Neuronal stem cell (in vitro differentiated cells): Measurements from ENCODE around the gene EXOC1L.

Source experiments
- DNase-seq: peaks from one replicate; pipeline ENCODE4 v3.0.0-alpha.2; 2013; ENCODE audit warnings: low spot score
- H2AFZ ChIP-seq: one replicate; pipeline ENCODE4 v1.6.1; 2013; ENCODE audit warnings: mild to moderate bottlenecking, low read length, inconsistent platforms
- H2AK5ac ChIP-seq: 2 replicates; pipeline ENCODE4 v1.6.1; 2013; ENCODE audit warnings: low read depth, mild to moderate bottlenecking, inconsistent platforms, low read length, moderate library complexity, mixed read lengths
- H2BK120ac ChIP-seq: 2 replicates; pipeline ENCODE4 v1.6.1; 2013; ENCODE audit warnings: low read depth, mild to moderate bottlenecking, inconsistent platforms, low read length, moderate library complexity, mixed read lengths
- H2BK12ac ChIP-seq: one replicate; pipeline ENCODE4 v1.6.1; 2013; ENCODE audit warnings: low read length, inconsistent platforms
- H2BK15ac ChIP-seq: 2 replicates; pipeline ENCODE4 v1.6.1; 2013; ENCODE audit warnings: mild to moderate bottlenecking, low read length, inconsistent platforms, mixed read lengths
- H2BK5ac ChIP-seq: one replicate; pipeline ENCODE4 v1.6.1; 2013; ENCODE audit warnings: inconsistent platforms, mild to moderate bottlenecking, low read length, moderate library complexity
- H3K14ac ChIP-seq: one replicate; pipeline ENCODE4 v1.6.1; 2013; ENCODE audit warnings: low read length, inconsistent platforms
- H3K18ac ChIP-seq: 2 replicates; pipeline ENCODE4 v1.6.1; 2013; ENCODE audit warnings: low read length, inconsistent platforms
- H3K23ac ChIP-seq: 2 replicates; pipeline ENCODE4 v1.6.1; 2013; ENCODE audit warnings: low read depth, mild to moderate bottlenecking, mixed read lengths, low read length, inconsistent platforms; ENCODE audit not compliant: poor library complexity
- H3K27ac ChIP-seq: replicated peaks from 3 replicates; pipeline ENCODE4 v1.5.1; 2013; ENCODE audit warnings: low read length, inconsistent platforms
- H3K27me3 ChIP-seq, 3 experiments: 2 replicates each; pipeline ENCODE4 v1.6.1; 2013; ENCODE audit warnings: low read length in 3 of 3, mild to moderate bottlenecking in 2 of 3, inconsistent platforms in 1 of 3, low read depth in 1 of 3, mixed read lengths in 1 of 3, moderate library complexity in 1 of 3; ENCODE audit not compliant: control insufficient read depth in 3 of 3, insufficient read depth in 3 of 3
- H3K36me3 ChIP-seq, 2 donors: replicated peaks in 1 of 2; 2 replicates each; pipeline ENCODE4 v1.6.1; 2013; ENCODE audit warnings: low read length in 2 of 2; ENCODE audit not compliant: control insufficient read depth in 2 of 2, insufficient read depth in 2 of 2
- H3K4ac ChIP-seq: 2 replicates; pipeline ENCODE4 v1.6.1; 2013; ENCODE audit warnings: inconsistent platforms, mild to moderate bottlenecking, low read length, moderate library complexity
- H3K4me1 ChIP-seq, 2 donors: 1 replicate in 1 of 2; 2 replicates in 1 of 2; pipeline ENCODE4 v1.6.1; 2013; ENCODE audit warnings: low read length in 2 of 2, low read depth in 1 of 2; ENCODE audit not compliant: control insufficient read depth in 2 of 2, insufficient read depth in 1 of 2
- H3K4me2 ChIP-seq: one replicate; pipeline ENCODE4 v1.6.1; 2013; ENCODE audit warnings: mild to moderate bottlenecking, low read length, inconsistent platforms; ENCODE audit not compliant: insufficient read depth, poor library complexity, severe bottlenecking
- H3K4me3 ChIP-seq, 2 donors: 2 replicates each; pipeline ENCODE4 v1.5.1; 2013; ENCODE audit warnings: low read length in 2 of 2, mild to moderate bottlenecking in 2 of 2, inconsistent platforms in 1 of 2, moderate library complexity in 1 of 2
- H3K79me1 ChIP-seq: one replicate; pipeline ENCODE4 v1.6.1; 2013; ENCODE audit warnings: low read depth, mild to moderate bottlenecking, inconsistent platforms, low read length, moderate library complexity
- H3K9ac ChIP-seq: one replicate; pipeline ENCODE4 v1.6.1; 2013; ENCODE audit warnings: mild to moderate bottlenecking, low read depth, low read length, inconsistent platforms; ENCODE audit not compliant: poor library complexity
- H3K9me3 ChIP-seq, 2 donors: replicated peaks in 1 of 2; 2 replicates each; pipeline versions ENCODE3 to v1.6.1; 2013; ENCODE audit warnings: low read length in 2 of 2, mild to moderate bottlenecking in 2 of 2, inconsistent platforms in 1 of 2, low read depth in 1 of 2, mixed read lengths in 1 of 2, moderate library complexity in 1 of 2; ENCODE audit not compliant: control insufficient read depth in 2 of 2, insufficient read depth in 1 of 2
- H4K8ac ChIP-seq: one replicate; pipeline ENCODE4 v1.6.1; 2013; ENCODE audit warnings: low read depth, mild to moderate bottlenecking, inconsistent platforms, low read length, moderate library complexity
- H4K91ac ChIP-seq: one replicate; pipeline ENCODE4 v1.6.1; 2013; ENCODE audit warnings: low read length, low read depth, mild to moderate bottlenecking, inconsistent platforms; ENCODE audit not compliant: poor library complexity
- whole genome bisulfite sequencing, 2 donors: extraction: QIAGEN DNeasy Blood & Tissue Kit; methylation state at CpG; one replicate each; pipeline ENCODE4 v1.1.7; 2013; ENCODE audit warnings: missing lambda C conversion rate in 2 of 2, mixed read lengths in 1 of 2; ENCODE audit not compliant: insufficient read length in 2 of 2, insufficient replicate concordance in 1 of 2; ENCODE audit errors: extremely low coverage in 2 of 2; 5-methylcytosine and 5-hydroxymethylcytosine counted together

Gene EXOC1L

DNA sequence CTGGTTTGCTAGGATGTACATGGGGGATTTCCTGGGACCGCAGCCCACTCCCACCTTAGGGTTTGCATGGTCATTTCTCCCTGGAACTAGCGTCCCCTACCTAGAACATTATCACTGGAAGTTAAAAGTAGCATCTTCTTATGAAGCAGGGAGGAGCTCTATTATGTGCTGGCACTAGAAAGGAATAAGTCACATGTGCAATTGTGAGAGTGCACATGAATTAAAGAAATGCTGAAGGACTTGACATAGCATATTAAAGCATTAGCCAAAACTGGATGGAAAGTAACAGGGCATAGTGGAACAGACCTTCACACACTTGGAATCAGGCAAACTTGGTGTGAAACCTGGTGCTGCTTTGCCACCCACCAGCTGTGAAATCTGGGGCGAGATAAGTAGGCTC, 2.7 kb downstream of the EXOC1L start:
- Histone ChIP-seq H4K91ac (no peak overlapping the region), H4K8ac (no peak overlapping the region), H3K14ac (no peak overlapping the region), H3K9ac (no peak overlapping the region), H2BK12ac (no peak overlapping the region), H2BK120ac (no peak overlapping the region), H3K27me3 (peaks cover 0 to 48% (median 0%) of the 10 kb centered on the region in 3 experiments), H3K79me1 (no peaks in the 10 kb centered on the region), H3K36me3 (no peaks in the 10 kb centered on the region), H3K9me3 (no peaks in the 10 kb centered on the region), H2AFZ (no peak overlapping the region), H2BK15ac (no peak overlapping the region), H2BK5ac (no peak overlapping the region), H3K4me1 (peaks cover 0 to 2% of the 10 kb centered on the region in 2 donors), H3K23ac (no peak overlapping the region), H3K4me3 (no peak overlapping the region), H3K18ac (no peak overlapping the region), H2AK5ac (no peak overlapping the region), H3K4me2 (no peak overlapping the region), H3K27ac (no peak overlapping the region), H3K4ac (no peak overlapping the region)
- no CpG with 5 or more reads among the region's 3 CpGs for WGBS, 2 donors
- no peak for DNase-seq

DNA sequence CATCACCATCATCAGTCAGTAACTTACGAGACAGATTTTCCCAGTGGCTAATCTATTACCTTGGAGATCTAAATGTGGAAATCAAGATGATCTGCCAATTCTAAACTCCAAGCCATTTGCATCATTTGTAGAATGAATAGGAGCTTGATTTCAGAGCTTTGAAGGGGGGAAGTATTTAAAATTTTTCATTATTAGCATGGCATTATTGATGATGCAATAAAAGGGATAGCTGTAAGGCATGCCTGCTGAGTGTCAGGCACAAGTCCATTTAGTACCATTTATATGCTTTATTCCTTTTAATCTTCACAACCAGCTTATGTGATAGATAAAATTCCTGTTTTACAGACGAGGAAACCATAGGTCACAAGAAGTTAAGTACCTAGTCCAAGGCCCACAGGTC, 5.3 kb downstream of the EXOC1L start:
- WGBS, 2 donors = no CpG with 5 or more reads among the region's 2 CpGs
- H3K4me3 ChIP-seq = no peak overlapping the region
- H3K9me3 ChIP-seq = no peaks in the 10 kb centered on the region
- H3K36me3 ChIP-seq = no peaks in the 10 kb centered on the region
- no peak overlapping the region for H2BK5ac ChIP-seq
- H3K79me1 ChIP-seq = no peaks in the 10 kb centered on the region
- H2AK5ac ChIP-seq = no peak overlapping the region
- H3K18ac ChIP-seq = no peak overlapping the region
- H2BK12ac ChIP-seq = no peak overlapping the region
- H2AFZ ChIP-seq = no peak overlapping the region
- no peak overlapping the region for H4K91ac ChIP-seq
- H3K4ac ChIP-seq = no peak overlapping the region
- H3K27ac ChIP-seq = no peak overlapping the region
- no peak for DNase-seq
- no peak overlapping the region for H4K8ac ChIP-seq
- H3K14ac ChIP-seq = no peak overlapping the region
- no peak overlapping the region for H3K23ac ChIP-seq
- peaks cover 0 to under 1% of the 10 kb centered on the region in 2 donors for H3K4me1 ChIP-seq
- H2BK15ac ChIP-seq = no peak overlapping the region
- H3K4me2 ChIP-seq = no peak overlapping the region
- peaks cover 0 to 39% (median 0%) of the 10 kb centered on the region in 3 experiments for H3K27me3 ChIP-seq
- H3K9ac ChIP-seq = no peak overlapping the region
- no peak overlapping the region for H2BK120ac ChIP-seq

DNA sequence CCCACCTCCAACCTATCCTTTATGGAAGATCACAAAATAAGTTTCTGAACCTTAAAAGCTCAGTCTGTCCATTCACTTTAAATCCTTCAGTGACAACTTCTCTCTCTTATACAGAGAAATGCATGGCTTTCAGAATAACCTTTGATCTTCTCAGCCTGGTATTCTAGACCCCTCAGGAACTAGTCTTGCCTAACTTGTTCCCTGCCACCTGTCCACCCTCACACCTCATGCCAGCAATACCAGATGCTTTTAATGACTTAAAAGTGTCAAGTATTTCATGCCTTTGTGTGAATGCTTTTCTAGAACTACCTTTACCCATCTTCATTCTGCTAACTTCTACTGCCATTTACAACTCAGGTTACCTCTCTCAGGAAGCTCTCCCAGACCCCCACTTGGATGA, 7.4 kb downstream of the EXOC1L start:
- no peak overlapping the region for H2AK5ac ChIP-seq
- peaks cover 0 to 22% (median 0%) of the 10 kb centered on the region in 3 experiments for H3K27me3 ChIP-seq
- H4K8ac ChIP-seq = no peak overlapping the region
- no peaks in the 10 kb centered on the region for H3K9me3 ChIP-seq
- no peak overlapping the region for H3K4me3 ChIP-seq
- H3K36me3 ChIP-seq = no peaks in the 10 kb centered on the region
- H3K4me1 ChIP-seq = no peaks in the 10 kb centered on the region
- H3K18ac ChIP-seq = no peak overlapping the region
- H2BK5ac ChIP-seq = no peak overlapping the region
- no peak overlapping the region for H4K91ac ChIP-seq
- no peak overlapping the region for H2BK15ac ChIP-seq
- no peak for DNase-seq
- H3K4ac ChIP-seq = no peak overlapping the region
- no peak overlapping the region for H3K4me2 ChIP-seq
- no peak overlapping the region for H3K27ac ChIP-seq
- H2BK12ac ChIP-seq = no peak overlapping the region
- no peak overlapping the region for H3K23ac ChIP-seq
- no peaks in the 10 kb centered on the region for H3K79me1 ChIP-seq
- no peak overlapping the region for H2BK120ac ChIP-seq
- H3K14ac ChIP-seq = no peak overlapping the region
- no peak overlapping the region for H2AFZ ChIP-seq
- no peak overlapping the region for H3K9ac ChIP-seq

DNA sequence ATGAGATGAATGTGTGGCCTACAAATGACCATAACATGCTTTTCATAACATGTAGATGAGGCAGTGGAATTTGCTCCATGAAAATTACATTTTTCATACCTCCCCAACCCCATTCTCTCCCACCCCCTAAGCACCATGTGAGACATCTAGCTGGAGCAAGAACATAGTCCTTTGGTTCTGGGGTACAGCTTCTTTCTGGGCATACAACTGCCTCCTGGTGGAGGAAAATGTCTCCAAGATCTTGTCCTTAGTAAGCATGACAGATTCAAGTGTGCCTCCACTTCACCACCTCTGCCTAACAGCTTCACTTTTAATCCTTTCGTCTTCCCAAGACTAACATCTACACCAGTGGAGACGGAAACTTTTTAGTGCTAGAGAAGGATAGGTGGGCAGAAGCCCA, 8.0 kb downstream of the EXOC1L start:
- H3K79me1 ChIP-seq = no peaks in the 10 kb centered on the region
- H3K14ac ChIP-seq = no peak overlapping the region
- no peak overlapping the region for H3K23ac ChIP-seq
- H3K4ac ChIP-seq = no peak overlapping the region
- no peak overlapping the region for H3K4me3 ChIP-seq
- no CpG with 5 or more reads among the region's 2 CpGs for WGBS, 2 donors
- H3K9me3 ChIP-seq = no peaks in the 10 kb centered on the region
- no peaks in the 10 kb centered on the region for H3K36me3 ChIP-seq
- no peak overlapping the region for H2BK12ac ChIP-seq
- no peak overlapping the region for H2BK15ac ChIP-seq
- no peak overlapping the region for H2BK5ac ChIP-seq
- H3K4me1 ChIP-seq = no peaks in the 10 kb centered on the region
- peaks cover 0 to 20% (median 0%) of the 10 kb centered on the region in 3 experiments for H3K27me3 ChIP-seq
- H3K4me2 ChIP-seq = no peak overlapping the region
- H3K18ac ChIP-seq = no peak overlapping the region
- no peak overlapping the region for H4K8ac ChIP-seq
- H2AK5ac ChIP-seq = no peak overlapping the region
- H3K27ac ChIP-seq = no peak overlapping the region
- H3K9ac ChIP-seq = no peak overlapping the region
- no peak for DNase-seq
- no peak overlapping the region for H2AFZ ChIP-seq
- no peak overlapping the region for H2BK120ac ChIP-seq
- H4K91ac ChIP-seq = no peak overlapping the region
